Right lobe of liver (tissue), 4 donors: ENCODE results near the gene TRABD2B.

Source experiments
- CTCF ChIP-seq, 4 donors: fragments of 200-600 bp in 3 of 4; fragments of 450-650 bp in 1 of 4; IDR thresholded peaks; one replicate each; pipeline versions ENCODE4 v1.5.1 to v1.8.0; 2016 to 2022; ENCODE audit warnings: antibody characterized with exemption in 4 of 4, mild to moderate bottlenecking in 2 of 4
- POLR2A ChIP-seq: fragments of 450-650 bp; IDR thresholded peaks from one replicate; pipeline ENCODE4 v1.6.1; 2017; ENCODE audit warnings: antibody characterized with exemption, mild to moderate bottlenecking
- donor health status: DM: no; HTN: no; CAD: no.
- donor health status: DM: no; HTN: no; CAD: no.
- donor health status: DM: no; HTN: yes; CAD: no.

DNA sequence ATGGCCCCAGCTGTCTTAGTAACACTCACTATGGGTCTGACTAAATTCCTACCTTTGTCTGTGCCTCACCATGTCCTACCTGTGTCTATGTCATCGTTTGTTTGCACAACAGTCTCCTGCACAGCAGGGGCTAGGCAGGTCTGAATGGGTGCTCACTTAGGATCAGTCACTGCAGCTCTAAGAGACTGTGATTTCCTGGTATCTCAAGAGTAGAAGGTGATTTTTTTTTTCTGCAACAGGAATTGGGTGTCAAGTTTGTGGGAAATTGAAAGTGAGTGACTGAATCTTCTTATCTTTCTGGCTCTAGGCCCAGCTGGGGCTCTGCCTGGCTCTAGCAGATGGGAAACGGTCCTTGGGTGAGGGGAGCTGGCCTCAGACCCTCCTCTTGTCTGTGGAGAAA is 46.4 kb upstream of the TRABD2B start:
- TF ChIP-seq CTCF (IDR thresholded peaks at IDR 0.05): no peak
- TF ChIP-seq POLR2A: no peak
